Dermis blood vessel endothelial cell (primary cell): ENCODE data around the gene ATP8B1. TPM values are rescaled to one million over a fixed set of nuclear protein-coding genes. Genes with fewer than 3 reads are reported as not detected.

Experiments used
- DNase-seq: peaks from one replicate; pipeline ENCODE4 v3.0.0; 2010
- total RNA-seq: library from RNA; depleted of rRNA; stranded (reverse); fragments of >200 nt; gene quantifications from 2 replicates; pipeline ENCODE4 v1.2.3, GENCODE V29; 2014

The ATP8B1 gene
- total RNA-seq, 1 donor from 2014 or later: 51.1 TPM

DNA sequence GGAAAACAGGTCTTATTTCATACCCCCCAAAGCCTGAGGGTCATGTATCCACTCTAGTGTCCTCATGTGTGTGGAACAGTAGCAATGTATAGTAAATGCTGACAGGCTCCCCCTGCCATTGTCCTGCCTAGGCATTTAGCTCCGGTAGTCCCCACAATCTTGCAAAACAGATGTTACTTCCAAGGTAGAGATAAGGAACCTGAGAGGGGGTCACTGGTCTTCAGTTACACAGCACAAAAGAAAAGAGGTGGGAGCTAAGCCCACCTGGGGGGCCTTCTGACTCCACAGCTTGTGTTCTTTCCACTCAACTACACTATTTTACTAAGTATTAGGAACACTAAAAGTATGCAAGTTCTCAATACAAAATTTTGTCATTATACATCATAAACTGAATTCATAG lies 199.2 kb downstream of the ATP8B1 start:
- DNase-seq: no peak

Other genes with a start within 250 kb of the ATP8B1 start
- gene FECH, start 216.6 kb downstream of the ATP8B1 start, total RNA-seq: 23.8 and 58.0 TPM in 2 replicates
- gene NARS1, start 181.5 kb downstream of the ATP8B1 start, total RNA-seq: 145 and 192 TPM in 2 replicates
- gene NEDD4L, start 240.9 kb upstream of the ATP8B1 start, total RNA-seq: 15.1 and 26.4 TPM in 2 replicates